ENCODE data around the gene MPP7.

GRCh38 chr10:28311104-28311503 lies 8.2 kb upstream of the MPP7 start:
- TF ChIP-seq POLR2A (IDR thresholded peaks at IDR 0.05), result no peak
- TF ChIP-seq POLR2AphosphoS5 (IDR thresholded peaks at IDR 0.05), result no peak
- no peak for TF ChIP-seq CTCF (IDR thresholded peaks at IDR 0.05)

Data from suprapubic skin (tissue), 4 donors.